Ishikawa (cell line): ENCODE data around the gene TRIM54.

Source experiments
- CEBPB ChIP-seq: IDR thresholded peaks from 2 replicates; pipeline ENCODE4 v1.6.1; 2012
- CREB1 ChIP-seq: IDR thresholded peaks from 2 replicates; pipeline ENCODE4 v1.6.1; 2012; ENCODE audit warnings: low read depth
- FOXM1 ChIP-seq: IDR thresholded peaks from 2 replicates; pipeline ENCODE4 v1.6.1; 2012; ENCODE audit warnings: low read depth, borderline replicate concordance
- MAX ChIP-seq: IDR thresholded peaks from 2 replicates; pipeline ENCODE4 v1.6.1; 2012
- RAD21 ChIP-seq: IDR thresholded peaks from 2 replicates; pipeline ENCODE4 v1.6.1; 2012; ENCODE audit warnings: low read depth
- REST ChIP-seq: IDR thresholded peaks from 2 replicates; pipeline ENCODE4 v1.6.1; 2012; ENCODE audit warnings: low read depth, mild to moderate bottlenecking
- TEAD4 ChIP-seq: IDR thresholded peaks from 2 replicates; pipeline ENCODE4 v1.6.1; 2012
- USF1 ChIP-seq: IDR thresholded peaks from 2 replicates; pipeline ENCODE4 v1.6.1; 2012
- YY1 ChIP-seq: IDR thresholded peaks from 2 replicates; pipeline ENCODE4 v1.6.1; 2012; ENCODE audit warnings: low read depth

- TF ChIP-seq CEBPB (no peak), TEAD4 (no peak), YY1 (no peak), CREB1 (no peak), MAX (peak; percentile 23; the same call in 1 of the 2 replicates), REST (no peak), FOXM1 (no peak), USF1 (no peak), RAD21 (no peak)
These were observed 23.9 kb downstream of the TRIM54 start for GRCh38 chr2:27306136-27306535.
